ENCODE results near the gene PLXNA4. TPM values are rescaled to one million over a fixed set of nuclear protein-coding genes. Genes with fewer than 3 reads are reported as not detected.

Gene PLXNA4
- total and polyA plus RNA-seq, 9 of the 15 experiments (the other 6 are each of a cell fraction or from before 2014, with no cell fraction given): under 0.01 to 0.09 TPM; not detected in 7

DNA sequence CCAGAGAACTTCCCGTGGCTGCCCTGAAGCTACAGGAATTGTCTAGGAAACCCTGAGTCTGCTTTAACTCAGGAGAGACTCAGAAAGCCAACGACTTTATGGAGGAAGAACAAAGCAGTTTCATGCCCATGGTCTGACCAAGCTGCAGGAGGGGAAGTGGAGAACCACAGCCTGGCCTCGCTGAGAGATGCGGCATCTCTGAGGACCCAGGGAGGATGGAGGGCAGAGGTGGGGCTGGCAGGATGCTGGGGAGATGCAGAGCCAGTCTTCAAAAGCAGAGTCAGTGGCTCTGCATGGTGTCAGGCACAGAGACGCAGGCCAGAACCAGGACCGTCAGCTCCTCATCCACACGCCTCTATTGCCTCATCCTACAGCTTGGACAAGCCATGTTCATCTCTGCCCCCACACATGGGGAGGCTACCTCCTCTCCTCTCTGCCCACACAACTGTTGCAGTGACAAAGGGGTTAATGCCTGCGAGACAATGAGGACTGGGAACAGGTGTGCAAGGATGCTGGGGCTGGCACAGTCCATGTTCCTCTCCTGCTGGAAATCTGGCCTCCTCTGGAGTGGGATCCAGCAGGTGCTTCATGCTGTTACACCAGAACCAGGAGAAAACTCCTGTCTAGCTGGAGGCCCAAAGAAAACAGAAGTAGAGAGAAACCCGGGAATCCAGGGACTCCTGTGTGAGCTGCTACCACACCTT, 267.0 kb downstream of the PLXNA4 start:
- Histone ChIP-seq H3K36me3 (ENCODE audit: control insufficient read depth, insufficient read depth, low read length) (no peaks in the 10 kb centered on the region), H3K27me3 (ENCODE audit: control insufficient read depth in 2 of 2, insufficient read depth in 2 of 2, low read length in 2 of 2) (0 out of 5 replicates have a peak, but pooled peaks cover 0 to 11% of the 10 kb centered on the region in 2 experiments), H3K9me1 (ENCODE audit: control insufficient read depth, insufficient read depth, low read length) (no peaks in the 10 kb centered on the region), H3K4me3 (no peak overlapping the region), H3K27ac (ENCODE audit: extremely low read depth, low read depth, low read length) (no peak overlapping the region), H3K4me1 (replicated peaks in 1 of 2; ENCODE audit: control insufficient read depth in 2 of 2, insufficient read depth in 2 of 2, low read length in 2 of 2) (no peaks in the 10 kb centered on the region), H3K9me3 (replicated peaks; ENCODE audit: control insufficient read depth, insufficient read depth, low read depth, low read length) (no peaks in the 10 kb centered on the region), H3K79me2 (ENCODE audit: control insufficient read depth, insufficient read depth, low read length) (no peaks in the 10 kb centered on the region), H2AFZ (ENCODE audit: low read depth, low read length) (no peak overlapping the region), H4K20me1 (replicated peaks; ENCODE audit: control insufficient read depth, insufficient read depth, low read length) (0 out of 2 replicates have a peak, but pooled peaks cover 12% of the 10 kb centered on the region), H3K9ac (ENCODE audit: insufficient read depth in 1 of 2, low read depth in 2 of 2, low read length in 2 of 2) (no peak overlapping the region), H3K4me2 (ENCODE audit: insufficient read depth, low read length) (no peak overlapping the region)
- under 1% methylated on average over 9 of the region's 9 CpGs for WGBS (ENCODE audit: insufficient coverage, low coverage, missing lambda C conversion rate)
- ATAC-seq: no peak
- TF ChIP-seq PPARD (CRISPR knock-in tag; IDR thresholded peaks at IDR 0.05): no peak
- ChIA-PET CTCF (ENCODE audit: low intra/inter-chr PET ratio) (no interaction called here), POLR2A (interaction anchor here (0.6 to 0.9 kb wide), 2 partner anchors 10 to 450 kb away, joined by 3 read pairs; no protein-coding TSS in a partner anchor)
- intact Hi-C loops (cut with micrococcal nuclease) (no loop called here), in situ Hi-C loops (cut with MboI) (no loop called here)
- no TSS peak for BruUV-seq (replicated peaks)
- no peak for FAIRE-seq
- DNase-seq (ENCODE audit: extremely low read depth in 1 of 4, low spot score in 3 of 4): no peak

DNA sequence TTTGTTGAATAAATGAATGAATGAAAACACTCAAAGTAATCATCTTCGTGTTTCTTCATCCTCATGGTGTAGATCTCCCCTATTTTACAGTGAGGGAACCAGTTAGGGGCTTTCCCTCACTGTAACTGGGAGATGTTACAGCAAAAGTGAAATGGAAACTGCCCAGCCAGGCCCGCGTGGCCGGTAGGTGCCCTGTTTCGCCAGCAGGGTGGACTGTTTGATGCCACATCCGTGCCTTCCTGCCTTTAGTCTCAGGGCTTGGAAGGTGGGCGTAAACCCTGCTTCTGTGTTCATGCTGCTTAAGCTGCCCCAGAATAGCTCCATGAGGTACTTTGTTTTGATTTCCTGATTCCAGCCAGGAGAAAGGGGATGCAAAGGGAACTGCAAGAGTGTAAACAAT, 268.8 kb downstream of the PLXNA4 start:
- no peak overlapping the region for H3K9ac ChIP-seq (ENCODE audit: insufficient read depth in 1 of 2, low read depth in 2 of 2, low read length in 2 of 2)
- H3K36me3 ChIP-seq (ENCODE audit: control insufficient read depth, insufficient read depth, low read length): no peaks in the 10 kb centered on the region
- no peaks in the 10 kb centered on the region for H3K79me2 ChIP-seq (ENCODE audit: control insufficient read depth, insufficient read depth, low read length)
- no peak overlapping the region for H3K4me3 ChIP-seq
- no peak for DNase-seq (ENCODE audit: extremely low read depth in 1 of 4, low spot score in 3 of 4)
- under 1% methylated on average over 7 of the region's 7 CpGs for WGBS (ENCODE audit: insufficient coverage, low coverage, missing lambda C conversion rate)
- ATAC-seq: no peak
- H2AFZ ChIP-seq (ENCODE audit: low read depth, low read length): no peak overlapping the region
- H3K27me3 ChIP-seq (ENCODE audit: control insufficient read depth in 2 of 2, insufficient read depth in 2 of 2, low read length in 2 of 2): peaks cover 0 to 11% of the 10 kb centered on the region in 2 experiments; a peak in 1 of 5 replicates
- H3K9me3 ChIP-seq (replicated peaks; ENCODE audit: control insufficient read depth, insufficient read depth, low read depth, low read length): no peaks in the 10 kb centered on the region
- no peak overlapping the region for H3K4me2 ChIP-seq (ENCODE audit: insufficient read depth, low read length)
- TF ChIP-seq PHF21A (IDR thresholded peaks at IDR 0.05; ENCODE audit: borderline replicate concordance, low read depth): no peak
- no peak for TF ChIP-seq KDM1A (IDR thresholded peaks at IDR 0.05)
- no peak for TF ChIP-seq SIN3A (IDR thresholded peaks at IDR 0.05; ENCODE audit: borderline replicate concordance in 2 of 2, control insufficient read depth in 1 of 2, low read depth in 2 of 2, low read length in 2 of 2)
- TF ChIP-seq ZBTB1 (CRISPR knock-in tag; IDR thresholded peaks at IDR 0.05; ENCODE audit: borderline replicate concordance, low read depth): no peak
- no peak for TF ChIP-seq MYC (IDR thresholded peaks at IDR 0.05; ENCODE audit: low read depth, low read length)
- TF ChIP-seq MYC (CRISPR knock-in tag; IDR thresholded peaks at IDR 0.05; ENCODE audit: borderline replicate concordance, low read depth): no peak
- TF ChIP-seq KAT8 (IDR thresholded peaks at IDR 0.05; ENCODE audit: low read depth): no peak
- TF ChIP-seq POLR2A (conservative IDR thresholded peaks at IDR 0.05): no peak
- TF ChIP-seq EP300 (IDR thresholded peaks at IDR 0.05; ENCODE audit: low read length): no peak
- intact Hi-C loops (cut with micrococcal nuclease): no loop called here
- no peaks in the 10 kb centered on the region for H3K4me1 ChIP-seq (replicated peaks in 1 of 2; ENCODE audit: control insufficient read depth in 2 of 2, insufficient read depth in 2 of 2, low read length in 2 of 2)
- ChIA-PET CTCF (ENCODE audit: low intra/inter-chr PET ratio) (no interaction called here), POLR2A (interaction anchor here (0.6 to 1.0 kb wide), 4 partner anchors 10 to 1202 kb away, joined by 3 to 4 read pairs (median 3); no protein-coding TSS in a partner anchor)
- in situ Hi-C loops (cut with MboI): no loop called here
- no peak overlapping the region for H3K27ac ChIP-seq (ENCODE audit: extremely low read depth, low read depth, low read length)
- BruUV-seq (replicated peaks): no TSS peak
- no peaks in the 10 kb centered on the region for H3K9me1 ChIP-seq (ENCODE audit: control insufficient read depth, insufficient read depth, low read length)
- H4K20me1 ChIP-seq (replicated peaks; ENCODE audit: control insufficient read depth, insufficient read depth, low read length): 0 out of 2 replicates have a peak, but pooled peaks cover 12% of the 10 kb centered on the region
- FAIRE-seq: no peak
